Endothelial cell of umbilical vein (primary cell): ENCODE results near the gene PKNOX2. TPM values are rescaled to one million over a fixed set of nuclear protein-coding genes. Genes with fewer than 3 reads are reported as not detected.

ENCODE experiments used
- BruUV-seq: library from RNA; stranded (reverse); fragments of 400-500 nt; replicated peaks from 2 replicates; lab custom pipeline; 2021; lab: Mats Ljungman, UMichigan
- CTCF ChIA-PET: fragments of 300-600, 350-600 bp; sonication (Branson Sonifier 250); formaldehyde crosslinking; loops from one replicate; lab custom pipeline; 2021; ENCODE audit warnings: antibody characterized with exemption, inconsistent platforms; lab: Charles Lee
- POLR2A ChIA-PET: fragments of 300-600, 350-600 bp; sonication (Branson Sonifier 250); formaldehyde crosslinking; loops from one replicate; lab custom pipeline; 2021; ENCODE audit warnings: antibody characterized with exemption, inconsistent platforms; lab: Charles Lee
- DNase-seq: peaks from one replicate; pipeline ENCODE4 v3.0.0-alpha.2; 2011; ENCODE audit warnings: low read depth, low spot score
- FAIRE-seq: peaks from 2 replicates; lab custom pipeline; 2011; peaks lifted over from hg19 to GRCh38; lab: Jason Lieb, UNC
- H2AFZ ChIP-seq: 2 replicates; pipeline ENCODE4 v1.6.0; 2012; ENCODE audit warnings: low read depth, low read length, control low read depth, inconsistent platforms
- H3K27ac ChIP-seq: 2 replicates; pipeline ENCODE4 v1.5.1; 2011; ENCODE audit warnings: low read depth, mild to moderate bottlenecking, control low read depth, low read length, moderate library complexity; ENCODE audit not compliant: insufficient read depth
- H3K27me3 ChIP-seq, 2 experiments: 2 replicates each; pipeline versions ENCODE4 v1.6.0 to v1.6.1; 2011; ENCODE audit warnings: low read length in 2 of 2, mixed read lengths in 1 of 2; ENCODE audit not compliant: control insufficient read depth in 2 of 2, insufficient read depth in 2 of 2
- H3K36me3 ChIP-seq, 2 experiments: 2 replicates in 1 of 2; 3 replicates in 1 of 2; pipeline ENCODE4 v1.5.1; 2011; ENCODE audit warnings: low read length in 2 of 2, mild to moderate bottlenecking in 1 of 2, moderate library complexity in 1 of 2; ENCODE audit not compliant: control insufficient read depth in 2 of 2, insufficient read depth in 2 of 2; ENCODE audit errors: extremely low read depth in 1 of 2
- H3K4me1 ChIP-seq: 3 replicates; pipeline ENCODE4 v1.5.1; 2011; ENCODE audit warnings: mild to moderate bottlenecking, low read length; ENCODE audit not compliant: control insufficient read depth, insufficient read depth; ENCODE audit errors: extremely low read depth
- H3K4me2 ChIP-seq: 2 replicates; pipeline ENCODE4 v1.6.1; 2011; ENCODE audit warnings: low read length, control low read depth, mixed read lengths; ENCODE audit not compliant: insufficient read depth
- H3K4me3 ChIP-seq, 3 experiments: fragments of 200-600 bp in 1 of 3; sonication (generic), shearing (Covaris generic) in 1 of 3; replicated peaks in 1 of 3; 2 replicates each; pipeline ENCODE4 v1.5.1; 2011 to 2016; ENCODE audit warnings: control low read depth in 3 of 3, low read length in 3 of 3, mild to moderate bottlenecking in 2 of 3, inconsistent platforms in 1 of 3, low read depth in 1 of 3, moderate library complexity in 1 of 3; ENCODE audit not compliant: insufficient read depth in 1 of 3
- H3K79me2 ChIP-seq: 2 replicates; pipeline ENCODE4 v1.6.0; 2012; ENCODE audit warnings: low read length, inconsistent platforms; ENCODE audit not compliant: control insufficient read depth, insufficient read depth
- H3K9ac ChIP-seq: replicated peaks from 2 replicates; pipeline ENCODE3; 2011; ENCODE audit warnings: low read length, control low read depth; ENCODE audit not compliant: insufficient read depth; ENCODE audit errors: extremely low read depth
- H3K9me1 ChIP-seq: replicated peaks from 3 replicates; pipeline ENCODE4 v1.6.0; 2011; ENCODE audit warnings: mild to moderate bottlenecking, low read length; ENCODE audit not compliant: control insufficient read depth, insufficient read depth; ENCODE audit errors: extremely low read depth
- H3K9me3 ChIP-seq: replicated peaks from 2 replicates; pipeline ENCODE4 v1.5.1; 2012; ENCODE audit warnings: low read length, inconsistent platforms; ENCODE audit not compliant: control insufficient read depth, insufficient read depth
- H4K20me1 ChIP-seq: replicated peaks from 2 replicates; pipeline ENCODE3; 2011; ENCODE audit warnings: mild to moderate bottlenecking, low read length; ENCODE audit not compliant: control insufficient read depth, insufficient read depth; ENCODE audit errors: extremely low read depth
- CTCF ChIP-seq, 2 donors: IDR thresholded peaks; 1 replicate in 1 of 2; 2 replicates in 1 of 2; pipeline ENCODE4 v1.5.1; 2011; ENCODE audit warnings: low read length in 2 of 2, mild to moderate bottlenecking in 2 of 2, moderate library complexity in 2 of 2, control low read depth in 1 of 2, inconsistent platforms in 1 of 2, low read depth in 1 of 2; ENCODE audit not compliant: insufficient read depth in 1 of 2; ENCODE audit errors: extremely low read depth in 1 of 2
- EZH2 ChIP-seq: IDR thresholded peaks from 2 replicates; pipeline ENCODE4 v1.6.1; 2012; ENCODE audit warnings: borderline replicate concordance, low read depth, mild to moderate bottlenecking, moderate library complexity, low read length, inconsistent platforms; ENCODE audit not compliant: severe bottlenecking
- FOS ChIP-seq: IDR thresholded peaks from 2 replicates; pipeline ENCODE4 v1.6.1; 2011; ENCODE audit warnings: mild to moderate bottlenecking, low read length, moderate library complexity, borderline replicate concordance; ENCODE audit not compliant: insufficient read depth
- GATA2 ChIP-seq: IDR thresholded peaks from 2 replicates; pipeline ENCODE4 v1.7.0; 2011; ENCODE audit warnings: low read depth, mild to moderate bottlenecking, moderate library complexity, mixed read lengths, low read length; ENCODE audit not compliant: insufficient read length, insufficient read depth
- JUN ChIP-seq: IDR thresholded peaks from 2 replicates; pipeline ENCODE4 v1.6.1; 2011; ENCODE audit warnings: borderline replicate concordance, low read depth; ENCODE audit not compliant: insufficient read length, insufficient read depth
- MAX ChIP-seq: IDR thresholded peaks from 2 replicates; pipeline ENCODE4 v1.6.1; 2011; ENCODE audit not compliant: insufficient read depth, insufficient read length
- MYC ChIP-seq: IDR thresholded peaks from one replicate; pipeline ENCODE4 v1.6.1; 2011; ENCODE audit warnings: mild to moderate bottlenecking, low read depth, low read length
- POLR2A ChIP-seq: IDR thresholded peaks from 2 replicates; pipeline ENCODE4 v1.6.1; 2012; ENCODE audit warnings: low read depth, mild to moderate bottlenecking, control low read depth, low read length
- POLR2AphosphoS5 ChIP-seq: IDR thresholded peaks from 2 replicates; pipeline ENCODE4 v1.6.1; 2012; ENCODE audit warnings: low read depth, mild to moderate bottlenecking, control low read depth, low read length, moderate library complexity; ENCODE audit not compliant: insufficient read depth
- dilution Hi-C: fragments of 300-500 bp; cut with MboI; formaldehyde crosslinking; loops from one replicate; pipeline ENCODE4 v1.15.0; 2019; ENCODE audit warnings: low sequenced_read_pairs; ENCODE audit not compliant: extremely low pct_ligation_motif_present
- intact Hi-C: fragments of 100-400 bp; cut with micrococcal nuclease; formaldehyde crosslinking; loops from one replicate; pipeline ENCODE4 v1.10.0; 2022
- polyA plus RNA-seq, 4 experiments: library from polyadenylated mRNA; depleted of rRNA in 3 of 4; stranded (reverse) in 3 of 4; unstranded in 1 of 4; fragments of >200 nt; gene quantifications; 2 replicates each; pipeline versions ENCODE4 v1.2.1 to v1.2.3, GENCODE V29; 2011 to 2012; ENCODE audit warnings: missing spikeins in 1 of 4
- total RNA-seq: library from RNA; stranded (reverse); gene quantifications from 2 replicates; pipeline ENCODE4 v1.2.3, GENCODE V29; 2021

Gene PKNOX2
- total and polyA plus RNA-seq, 2 donors (not counting 3 experiments of a cell fraction or from before 2014, with no cell fraction given), result 0.11 to 0.91 TPM

- ChIA-PET CTCF (interaction anchor here (0.9 to 4.9 kb wide), 4 partner anchors 9 to 247 kb away, joined by 3 to 23 read pairs (median 3); no protein-coding TSS in a partner anchor), POLR2A (no interaction called here)
- H3K9me3 ChIP-seq, result no peaks in the 10 kb centered on the region
- H3K79me2 ChIP-seq, result no peaks in the 10 kb centered on the region
- no peak overlapping the region for H3K27ac ChIP-seq
- H4K20me1 ChIP-seq, result no peaks in the 10 kb centered on the region
- no peaks in the 10 kb centered on the region for H3K9me1 ChIP-seq
- DNase-seq, result no peak
- no peak overlapping the region for H3K4me2 ChIP-seq
- dilution Hi-C loops (no loop called here), intact Hi-C loops (no loop called here)
- H3K36me3 ChIP-seq, result no peaks in the 10 kb centered on the region
- FAIRE-seq, result no peak
- H3K9ac ChIP-seq, result no peak overlapping the region
- H3K4me3 ChIP-seq, result no peak overlapping the region
- H2AFZ ChIP-seq, result no peak overlapping the region
- TF ChIP-seq JUN (no peak), EZH2 (no peak), GATA2 (no peak), MAX (no peak), MYC (no peak), FOS (no peak), CTCF (IDR thresholded peaks at IDR 0.05; ENCODE audit: extremely low read depth in 1 of 2, insufficient read depth in 1 of 2, low read depth in 1 of 2, low read length in 2 of 2) (no peak), POLR2AphosphoS5 (no peak), POLR2A (no peak)
- BruUV-seq, result no TSS peak
- no peaks in the 10 kb centered on the region for H3K4me1 ChIP-seq
- peaks cover 0 to 7% of the 10 kb centered on the region in 2 experiments for H3K27me3 ChIP-seq
Measured at GRCh38 chr11:125157118-125157733, 7.3 kb upstream of the PKNOX2 start.
